Skeletal muscle cell (primary cell): ENCODE data around the gene RNF149.

ENCODE experiments used
- DNase-seq: peaks from one replicate; pipeline ENCODE4 v3.0.0-alpha.2; 2010; ENCODE audit warnings: low read depth
- H3K4me3 ChIP-seq: 2 replicates; pipeline ENCODE4 v1.5.1; 2011; ENCODE audit warnings: low read depth, mild to moderate bottlenecking, control low read depth, low read length, moderate library complexity

The RNF149 gene

DNA sequence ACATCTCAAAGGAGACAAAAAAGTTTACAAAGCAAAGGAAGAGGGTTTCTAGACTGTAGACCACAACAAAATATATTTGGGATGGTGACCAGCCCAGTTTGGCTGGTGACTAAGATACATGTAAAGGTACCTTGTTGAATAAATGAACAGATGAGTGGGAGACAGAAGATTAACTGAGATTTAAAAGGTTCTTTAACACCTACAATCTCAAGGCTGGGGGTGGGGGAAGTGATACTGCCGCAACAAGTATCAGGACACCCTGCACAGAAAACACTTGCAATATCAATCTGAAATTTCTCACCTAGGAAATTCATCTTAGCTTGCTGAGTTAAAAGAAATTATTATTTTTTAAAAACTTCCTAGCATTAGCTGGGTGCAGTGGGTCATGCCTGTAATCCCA is 8.3 kb downstream of the RNF149 start:
- no peak for DNase-seq
- H3K4me3 ChIP-seq, result no peak overlapping the region

DNA sequence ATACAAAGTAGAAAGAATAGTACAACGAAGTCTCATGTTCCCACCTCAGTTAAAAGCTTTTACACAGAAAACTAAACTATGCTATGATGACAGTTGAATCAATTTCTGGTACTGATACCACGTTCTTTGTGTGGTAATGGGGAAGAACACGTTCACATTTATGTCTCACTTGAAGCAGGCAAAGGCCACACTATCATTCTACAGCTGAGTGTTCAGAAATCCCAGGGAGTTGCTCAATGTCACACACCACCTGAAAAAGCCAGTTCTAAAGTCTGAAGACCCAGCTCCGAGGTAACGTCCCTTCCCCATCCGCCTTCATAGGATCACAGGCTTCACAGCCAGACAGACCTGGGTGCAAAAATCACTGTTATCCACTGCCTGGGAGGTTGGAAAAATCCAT is 8.9 kb downstream of the RNF149 start:
- no peak overlapping the region for H3K4me3 ChIP-seq
- no peak for DNase-seq

DNA sequence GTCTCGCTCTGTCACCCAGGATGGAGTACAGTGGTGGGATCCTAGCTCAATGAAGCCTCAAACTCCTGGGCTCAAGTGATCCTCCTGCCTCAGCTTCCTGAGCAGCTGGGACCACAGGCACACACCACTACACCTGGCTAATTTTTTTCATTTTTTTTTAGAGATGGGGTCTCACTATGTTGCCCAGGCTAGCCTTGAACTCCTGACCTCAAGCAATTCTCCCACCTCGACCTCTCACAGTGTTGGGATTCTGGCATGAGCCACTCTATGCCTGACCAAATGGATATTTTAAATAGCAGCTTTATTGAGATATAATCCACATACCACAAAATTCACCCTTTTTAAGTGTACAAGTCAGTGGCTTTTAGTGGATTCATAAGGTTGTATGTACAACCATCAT is 11.1 kb downstream of the RNF149 start:
- no peak for DNase-seq
- no peak overlapping the region for H3K4me3 ChIP-seq

DNA sequence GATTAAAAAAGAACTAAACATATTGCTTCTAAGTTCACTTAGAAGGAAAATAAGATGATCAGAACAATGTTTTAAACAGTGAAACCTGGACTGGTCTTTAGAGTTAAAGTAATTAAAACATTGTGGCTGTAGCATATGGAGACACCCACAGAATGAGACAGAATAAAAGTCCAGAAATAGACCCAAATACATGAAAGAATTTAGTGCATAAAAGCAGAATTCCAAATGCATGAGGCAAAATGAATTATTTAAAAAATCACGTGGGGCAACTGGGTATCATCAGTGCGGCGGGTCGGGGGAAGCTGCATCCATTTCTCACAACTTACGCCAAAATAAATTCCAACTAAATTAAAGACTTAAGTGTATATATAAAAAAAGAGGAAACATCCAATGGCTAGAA is 12.1 kb downstream of the RNF149 start:
- DNase-seq, result no peak
- H3K4me3 ChIP-seq, result no peak overlapping the region

DNA sequence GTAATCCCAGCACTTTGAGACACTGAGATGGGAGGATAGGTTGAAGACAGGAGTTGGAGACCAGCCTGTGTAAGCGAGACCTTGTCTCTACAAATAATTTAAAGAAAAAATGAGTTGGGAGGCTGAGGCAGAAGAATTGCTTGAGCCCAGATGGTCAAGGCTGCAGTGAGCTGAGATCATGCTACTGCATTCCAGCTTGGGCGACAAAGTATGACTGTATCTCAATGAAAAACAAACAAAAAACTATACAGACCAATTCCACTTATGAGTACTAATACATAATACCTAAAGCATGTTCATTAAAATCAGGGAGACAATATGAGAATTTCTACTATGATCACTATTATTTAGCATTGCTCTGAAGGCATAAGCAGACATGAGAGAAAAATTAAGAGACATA is 12.6 kb downstream of the RNF149 start:
- no peak overlapping the region for H3K4me3 ChIP-seq
- DNase-seq, result no peak

DNA sequence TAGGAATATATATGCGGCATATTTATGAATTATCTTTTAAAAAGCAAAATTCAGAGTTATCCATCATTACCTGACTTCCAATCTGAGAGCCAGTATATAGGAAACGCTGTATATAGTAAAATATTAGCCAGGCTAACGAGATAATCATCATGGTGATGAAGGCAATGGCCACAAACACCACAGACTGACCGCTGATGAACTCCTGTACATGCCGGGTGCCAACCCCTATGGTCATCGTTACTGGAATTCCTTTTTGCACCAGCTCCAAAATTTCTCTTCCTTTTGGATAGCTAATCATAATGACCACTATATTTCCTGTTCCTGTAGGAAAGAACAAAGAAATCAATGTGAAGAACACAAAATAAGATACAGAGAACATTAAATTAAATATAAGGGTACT is 13.6 kb downstream of the RNF149 start:
- DNase-seq, result no peak
- H3K4me3 ChIP-seq, result no peak overlapping the region

DNA sequence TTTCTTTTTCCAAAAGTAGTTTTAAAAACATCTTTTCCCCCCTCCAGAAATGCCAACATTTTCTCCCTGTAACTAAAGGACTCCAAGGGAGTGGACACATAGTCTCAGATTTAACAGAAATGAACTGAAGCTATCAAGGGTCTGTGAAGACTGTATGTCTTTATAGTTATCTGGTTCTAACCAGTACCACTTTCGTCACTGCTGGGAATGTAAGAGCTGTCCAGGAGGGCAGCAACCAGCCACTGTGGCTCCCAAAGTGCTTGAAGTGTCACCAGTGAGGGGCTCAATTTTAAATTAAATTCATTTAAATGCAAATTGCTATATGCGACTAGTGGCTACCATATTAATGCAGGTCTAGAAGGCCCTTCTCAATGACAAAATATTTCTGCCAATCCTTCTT is 15.0 kb downstream of the RNF149 start:
- H3K4me3 ChIP-seq, result no peak overlapping the region
- DNase-seq, result no peak

DNA sequence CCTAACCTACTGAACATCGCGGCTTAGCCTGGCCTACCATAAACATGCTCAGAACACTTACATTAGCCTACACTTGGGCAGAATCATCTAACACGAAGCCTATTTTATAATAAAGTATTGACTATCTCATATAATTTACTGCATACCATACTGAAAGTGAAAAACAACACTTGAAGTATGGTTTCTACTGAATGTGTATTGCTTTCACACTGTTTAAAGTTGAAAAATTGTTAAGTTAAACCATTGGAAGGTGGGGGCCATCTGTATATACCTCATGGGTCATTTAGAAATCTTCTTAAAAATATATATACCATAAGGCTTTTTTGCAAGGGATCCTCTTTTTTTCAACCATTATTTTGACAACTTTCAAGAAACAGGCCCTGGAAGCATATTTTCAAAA is 16.5 kb downstream of the RNF149 start:
- DNase-seq, result no peak
- H3K4me3 ChIP-seq, result no peak overlapping the region

DNA sequence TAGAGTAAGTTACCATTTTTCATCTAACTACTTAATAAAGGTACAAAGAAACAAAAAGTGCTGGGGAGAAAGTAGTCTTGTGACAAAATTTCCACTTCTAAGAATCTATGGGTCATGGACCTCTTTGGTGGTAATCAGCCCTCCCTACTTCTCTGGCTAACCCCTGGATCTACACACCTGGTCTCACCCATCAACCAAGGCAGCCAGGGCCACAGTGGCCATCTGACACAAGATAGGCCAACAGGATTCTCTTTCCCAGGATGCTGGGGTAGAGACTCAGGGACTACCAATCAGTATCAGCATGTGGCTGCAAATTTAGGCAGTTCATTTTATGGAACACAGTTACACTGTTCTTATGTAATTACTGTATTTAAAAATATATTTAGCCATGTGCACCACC is 17.8 kb downstream of the RNF149 start:
- no peak overlapping the region for H3K4me3 ChIP-seq
- DNase-seq, result no peak

DNA sequence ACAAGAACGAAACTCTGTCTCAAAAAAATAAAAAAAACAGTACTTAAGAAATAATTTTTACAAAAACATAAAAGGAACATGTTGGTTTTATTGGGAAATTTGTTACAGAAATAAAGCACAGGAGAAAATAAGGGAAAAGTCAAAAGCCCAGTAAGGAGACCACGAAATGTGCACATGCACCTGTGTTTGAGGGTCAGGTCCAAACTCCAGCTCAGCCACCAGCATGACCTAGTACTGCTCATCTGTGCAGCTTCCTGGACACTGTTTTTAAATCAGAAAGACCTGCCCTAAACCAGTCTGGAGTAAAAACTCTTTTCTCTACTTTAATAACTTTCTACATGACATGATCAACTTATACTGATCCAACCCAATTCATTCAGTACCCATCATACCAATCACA is 21.2 kb downstream of the RNF149 start:
- no peak for DNase-seq
- H3K4me3 ChIP-seq, result no peak overlapping the region

DNA sequence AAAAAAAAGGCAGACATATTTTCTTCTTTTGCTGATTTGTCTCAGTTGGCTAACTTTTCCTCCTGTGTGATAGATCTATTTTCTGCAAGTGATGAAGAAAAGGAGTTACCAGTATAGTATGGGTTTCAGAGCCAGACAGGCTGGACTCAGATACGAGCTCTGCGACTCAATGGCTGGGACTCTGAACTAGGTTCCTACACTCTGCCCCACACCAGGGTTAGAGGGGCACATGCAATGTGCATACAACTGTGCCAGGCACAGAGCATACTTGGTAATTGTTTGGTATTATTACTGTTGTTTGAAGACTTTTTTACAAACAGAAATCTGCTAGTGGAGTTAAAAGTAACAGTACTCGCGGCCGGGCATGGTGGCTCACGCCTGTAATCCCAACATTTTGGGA is 21.8 kb downstream of the RNF149 start:
- no peak for DNase-seq
- no peak overlapping the region for H3K4me3 ChIP-seq

DNA sequence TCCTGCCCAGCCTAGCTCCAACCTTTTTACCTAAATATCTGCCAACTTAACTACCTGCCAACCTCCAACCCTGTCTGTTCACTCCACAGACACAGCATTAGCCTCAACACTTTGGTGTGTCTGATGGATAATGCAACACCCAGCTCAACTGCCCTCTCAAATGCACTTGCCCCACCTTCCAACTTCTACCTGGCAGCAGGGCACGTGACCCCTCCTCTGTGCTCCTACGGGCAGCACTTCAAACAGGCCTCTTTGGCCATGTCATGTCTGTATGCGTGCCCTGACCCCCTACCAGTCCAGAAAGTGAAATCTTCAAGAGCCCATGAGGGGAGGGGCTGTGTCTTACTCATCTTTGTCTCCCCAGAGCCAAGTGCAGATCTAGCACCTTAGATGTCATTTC is 25.5 kb downstream of the RNF149 start:
- no peak for DNase-seq
- no peak overlapping the region for H3K4me3 ChIP-seq

DNA sequence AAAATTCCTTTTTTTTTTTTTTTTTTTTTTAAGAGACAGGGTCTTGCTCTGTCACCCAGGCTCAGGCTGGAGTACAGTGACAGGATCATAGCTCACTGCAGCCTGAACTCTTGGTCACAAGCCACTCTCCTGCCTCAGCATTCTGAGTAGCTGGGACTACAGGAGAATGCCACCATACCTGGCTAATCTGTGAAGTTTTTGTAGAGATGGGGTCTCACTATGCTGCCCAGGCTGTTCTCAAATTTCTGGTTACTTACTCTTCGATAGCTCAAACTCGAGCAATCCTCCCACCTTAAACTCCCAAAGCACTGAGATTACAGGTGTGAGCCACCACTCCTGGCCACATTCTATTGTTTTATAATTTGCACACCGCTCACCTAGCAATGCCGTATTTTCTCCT is 27.0 kb downstream of the RNF149 start:
- no peak overlapping the region for H3K4me3 ChIP-seq
- no peak for DNase-seq

DNA sequence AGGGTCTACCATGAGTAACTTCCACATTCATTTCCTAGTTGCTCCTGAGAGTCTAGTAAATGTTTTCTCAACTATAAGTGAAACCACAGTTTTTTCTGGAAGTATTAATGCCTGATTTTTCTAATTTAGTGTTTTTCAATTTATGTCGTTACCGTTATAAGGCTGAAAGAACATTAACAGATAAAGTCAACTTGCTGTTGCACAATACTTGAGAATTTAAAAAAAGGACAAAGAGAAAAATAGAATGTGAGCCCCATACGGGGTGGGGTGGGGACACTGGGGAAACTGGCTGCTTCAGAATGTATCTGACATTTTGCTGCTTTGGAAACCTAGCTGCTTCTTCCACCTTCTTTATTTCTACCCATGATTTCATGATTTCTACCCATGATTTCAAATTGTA is 29.6 kb downstream of the RNF149 start:
- no peak overlapping the region for H3K4me3 ChIP-seq
- no peak for DNase-seq

DNA sequence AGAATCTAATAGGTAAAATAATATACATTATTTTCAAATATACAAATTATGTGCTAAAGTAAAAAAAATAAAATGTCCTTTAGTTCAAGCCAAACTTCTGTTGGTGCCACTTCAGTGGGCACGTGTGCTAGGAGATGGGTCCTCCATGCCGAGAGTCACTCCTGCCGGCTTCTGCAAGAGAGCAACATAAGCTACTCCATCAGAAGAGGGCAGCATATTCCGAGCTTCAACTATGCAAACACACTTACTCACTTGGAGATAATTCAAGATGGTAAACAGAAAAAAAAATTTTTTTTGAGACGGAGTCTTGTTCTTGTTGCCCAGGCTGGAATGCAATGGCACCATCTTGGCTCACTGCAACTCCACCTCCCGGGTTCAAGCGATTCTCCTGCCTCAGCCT is 31.4 kb downstream of the RNF149 start:
- DNase-seq, result no peak

DNA sequence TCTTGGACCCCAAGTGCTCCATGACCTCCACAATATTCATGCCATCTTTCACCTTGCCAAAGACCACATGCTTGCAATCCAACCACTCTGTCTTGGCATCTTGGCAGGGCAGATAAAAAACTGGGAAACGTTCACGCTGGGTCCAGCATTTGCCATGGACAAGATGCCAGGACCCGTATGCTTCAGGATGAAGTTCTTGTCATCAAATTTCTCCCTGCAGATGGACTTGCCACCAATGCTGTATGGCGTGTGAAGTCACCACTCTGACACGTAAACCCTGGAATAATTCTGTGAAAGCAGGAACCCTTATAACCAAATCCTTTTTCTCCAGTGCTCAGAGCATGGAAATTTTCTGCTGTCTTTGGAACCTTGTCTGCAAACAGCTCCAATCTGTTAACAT is 34.4 kb downstream of the RNF149 start:
- H3K4me3 ChIP-seq, result no peak overlapping the region
- DNase-seq, result no peak

More for the DNA sequence above, 31.4 kb downstream of the RNF149 start:
- no peak overlapping the region for H3K4me3 ChIP-seq

DNA sequence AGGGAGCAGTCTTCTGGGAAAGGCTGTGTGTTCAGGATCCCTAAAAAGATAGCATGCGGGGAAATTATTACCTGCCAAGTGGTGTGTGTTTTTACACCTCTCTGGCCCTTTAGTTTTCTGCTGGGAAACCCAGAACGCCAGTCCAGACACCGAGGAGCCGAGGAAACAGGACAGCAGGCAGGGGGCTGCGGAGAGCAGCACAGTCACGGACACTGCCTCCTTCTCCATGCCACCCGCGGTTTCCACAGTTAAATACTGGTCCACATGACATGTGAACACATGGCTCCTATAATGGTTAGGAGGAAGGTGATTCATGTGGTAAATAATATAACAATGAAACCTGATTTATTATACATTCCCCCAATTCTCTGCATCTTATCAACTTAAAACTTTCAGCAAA is 35.4 kb downstream of the RNF149 start:
- no peak for DNase-seq
- H3K4me3 ChIP-seq, result no peak overlapping the region

DNA sequence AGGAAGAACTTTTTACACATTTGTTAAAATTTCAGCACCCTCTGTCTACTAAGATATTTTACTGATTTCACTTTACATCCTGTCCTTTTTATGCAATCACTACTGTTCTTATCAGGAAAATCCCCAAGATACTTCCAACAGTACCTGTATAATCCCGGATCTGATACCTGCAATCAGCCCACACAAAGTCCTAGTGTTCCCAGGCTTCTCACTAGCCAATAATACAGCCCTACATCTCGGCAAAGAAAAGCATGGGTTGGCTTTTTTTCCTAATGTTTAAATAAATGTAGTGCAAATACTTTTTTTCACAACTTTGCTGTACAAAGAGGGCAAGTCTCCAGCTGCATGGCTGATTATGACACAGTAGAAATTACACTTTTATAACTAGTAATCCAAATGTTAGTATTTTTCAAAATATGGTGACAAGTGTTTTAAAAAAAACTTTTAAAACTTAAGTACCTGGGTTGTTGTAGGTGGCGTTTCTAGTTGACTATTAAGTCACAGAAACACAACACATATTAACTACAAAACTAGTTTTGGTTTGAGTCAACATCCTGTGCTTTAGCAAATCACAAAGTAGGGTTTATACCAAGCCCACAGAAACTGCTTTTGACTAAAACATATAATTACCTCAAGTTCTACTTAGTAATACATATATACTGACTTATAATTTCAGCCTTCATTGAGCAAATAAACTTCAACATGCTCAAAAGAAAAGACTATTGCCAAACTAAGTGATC is 36.3 kb downstream of the RNF149 start:
- H3K4me3 ChIP-seq, result no peak overlapping the region
- DNase-seq, result no peak

DNA sequence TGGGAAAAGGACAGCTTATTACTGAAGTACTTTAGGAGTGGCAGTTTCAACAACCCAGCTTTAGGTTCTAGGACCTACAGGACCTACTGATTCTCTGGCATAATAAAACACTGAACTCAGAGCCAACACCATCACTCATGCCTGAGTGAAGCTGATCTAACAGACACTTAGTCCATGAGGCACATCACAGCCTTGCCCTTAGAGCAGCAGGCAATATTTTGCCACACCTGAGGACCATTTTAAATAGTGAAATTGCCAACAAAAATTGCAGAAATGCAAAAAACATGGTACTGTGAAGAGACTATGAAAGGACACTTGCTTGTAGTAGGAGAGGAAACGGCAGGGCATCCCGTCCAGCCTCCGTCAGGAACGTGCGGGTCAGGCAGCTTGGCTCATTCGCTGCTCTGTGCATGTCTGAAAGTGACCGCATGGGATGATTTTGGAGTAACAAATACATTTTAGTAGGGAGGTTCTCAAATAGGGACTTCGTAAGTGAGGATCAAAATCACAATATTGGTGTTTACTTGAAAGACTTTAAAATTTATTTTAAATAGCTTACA is 37.7 kb downstream of the RNF149 start:
- no peak overlapping the region for H3K4me3 ChIP-seq
- DNase-seq, result no peak

DNA sequence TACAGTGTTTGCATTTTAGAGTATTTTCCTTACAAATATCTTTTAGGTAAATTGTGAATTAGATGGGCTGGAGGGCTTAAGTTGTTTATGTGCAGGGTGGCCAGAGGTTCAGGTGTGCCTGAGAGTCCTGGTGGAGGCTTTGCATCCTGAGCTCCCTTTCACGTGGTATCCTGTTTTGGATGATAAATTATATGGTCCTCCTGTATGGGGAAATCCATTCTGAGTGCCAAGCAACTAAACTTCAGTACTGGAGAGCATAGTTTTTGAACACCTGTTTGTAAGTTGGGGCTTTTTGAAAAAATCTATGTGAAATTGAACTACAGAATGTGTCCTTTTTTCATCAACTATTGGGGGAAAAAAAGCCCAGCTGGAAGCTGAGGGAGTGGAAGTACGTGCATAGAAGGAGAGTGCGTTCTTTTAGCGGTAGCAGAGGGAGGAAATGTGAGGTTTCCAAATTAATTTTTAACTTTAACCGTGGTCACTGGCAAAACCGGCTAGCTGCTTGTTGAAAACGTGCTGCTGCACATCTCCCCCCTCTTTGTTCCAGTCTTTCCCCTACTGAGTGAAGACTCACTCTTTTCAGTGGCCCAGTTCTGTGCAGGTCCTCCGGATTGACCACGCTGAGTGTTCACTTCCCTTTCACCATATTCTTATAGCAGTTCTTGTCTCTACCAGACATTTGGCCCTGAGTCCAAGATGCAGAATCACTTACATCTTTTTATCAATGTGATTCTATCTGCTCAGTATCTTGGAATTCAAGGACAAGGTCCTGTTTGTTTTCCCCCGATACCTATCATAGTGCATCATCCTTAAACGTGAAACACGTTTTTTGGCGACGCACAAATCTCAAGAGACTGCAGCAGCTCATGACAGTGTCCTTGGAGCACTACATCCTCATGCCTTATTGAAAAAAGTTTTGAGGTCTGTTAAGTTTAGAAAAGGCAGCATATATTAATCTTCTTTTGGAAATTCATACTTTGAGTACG is 40.5 kb downstream of the RNF149 start:
- H3K4me3 ChIP-seq, result no peak overlapping the region
- no peak for DNase-seq
